WTC11 (cell line): ENCODE measurements around the gene LAMA3. TPM values are rescaled to one million over a fixed set of nuclear protein-coding genes. Genes with fewer than 3 reads are reported as not detected.

Experiments used
- ATAC-seq: fragments of 200-7000 bp; cut with Tn5 transposase; 2 replicates; pipeline ENCODE4 v1.10.0; 2021; ENCODE audit warnings: mild to moderate bottlenecking, moderate library complexity
- CTCF ChIA-PET: fragments of 300-600 bp; sonication (Branson Sonifier 250); formaldehyde crosslinking; loops from one replicate; lab custom pipeline; 2021; ENCODE audit warnings: antibody characterized with exemption; lab: Charles Lee
- POLR2A ChIA-PET: fragments of 350-600 bp; sonication (Branson Sonifier 250); formaldehyde crosslinking; loops from one replicate; lab custom pipeline; 2021; ENCODE audit warnings: antibody characterized with exemption; lab: Charles Lee
- DNase-seq: peaks from one replicate; pipeline ENCODE4 v3.0.0; 2021; ENCODE audit warnings: low spot score
- H3K27ac Mint-ChIP-seq: 2 replicates; pipeline ENCODE4 v1.8.0; 2021; ENCODE audit warnings: mixed read lengths
- H3K27me3 Mint-ChIP-seq: 2 replicates; pipeline ENCODE4 v1.8.0; 2021; ENCODE audit warnings: low read depth, mild to moderate bottlenecking, moderate library complexity, mixed read lengths
- H3K36me3 Mint-ChIP-seq: 2 replicates; pipeline ENCODE4 v1.8.0; 2021; ENCODE audit warnings: mixed read lengths
- H3K4me1 Mint-ChIP-seq: 2 replicates; pipeline ENCODE4 v1.8.0; 2022; ENCODE audit warnings: mixed read lengths
- H3K4me3 Mint-ChIP-seq: 2 replicates; pipeline ENCODE4 v1.8.0; 2021; ENCODE audit warnings: mild to moderate bottlenecking, moderate library complexity, mixed read lengths
- H3K9me3 Mint-ChIP-seq: 2 replicates; pipeline ENCODE4 v1.8.0; 2021; ENCODE audit warnings: mixed read lengths
- ESRRA ChIP-seq: sonication (generic); formaldehyde crosslinking; IDR thresholded peaks from 2 replicates; pipeline ENCODE4 v1.8.1; 2022; ENCODE audit warnings: mild to moderate bottlenecking, missing genetic modification reagents, borderline replicate concordance
- ETV6 ChIP-seq: sonication (generic); formaldehyde crosslinking; IDR thresholded peaks from 2 replicates; pipeline ENCODE4 v1.8.1; 2022; ENCODE audit warnings: mild to moderate bottlenecking, missing genetic modification reagents
- FOXP1 ChIP-seq: sonication (generic); formaldehyde crosslinking; IDR thresholded peaks from 2 replicates; pipeline ENCODE4 v1.8.0; 2022; ENCODE audit warnings: missing genetic modification reagents, mild to moderate bottlenecking, moderate library complexity, borderline replicate concordance
- MXD4 ChIP-seq: fragments of 250-450 bp; sonication (Bioruptor Pico); IDR thresholded peaks from 2 replicates; pipeline ENCODE4 v1.8.0; 2021; ENCODE audit warnings: mild to moderate bottlenecking, moderate library complexity, borderline replicate concordance
- MYBL2 ChIP-seq: sonication (generic); formaldehyde crosslinking; IDR thresholded peaks from 2 replicates; pipeline ENCODE4 v1.8.1; 2023; ENCODE audit warnings: mild to moderate bottlenecking, moderate library complexity, missing genetic modification reagents
- NFATC4 ChIP-seq: fragments of 250-450 bp; sonication (Bioruptor Pico); IDR thresholded peaks from 2 replicates; pipeline ENCODE4 v1.9.0; 2021; ENCODE audit warnings: mild to moderate bottlenecking
- ZNF232 ChIP-seq: sonication (generic); formaldehyde crosslinking; IDR thresholded peaks from 2 replicates; pipeline ENCODE4 v1.8.0; 2022; ENCODE audit warnings: mild to moderate bottlenecking, missing genetic modification reagents
- ZNF416 ChIP-seq: fragments of 250-450 bp; sonication (Bioruptor Pico); IDR thresholded peaks from 2 replicates; pipeline ENCODE4 v1.9.0; 2021; ENCODE audit warnings: mild to moderate bottlenecking, inconsistent platforms
- total RNA-seq: library from RNA; stranded (reverse); gene quantifications from 3 replicates; pipeline ENCODE4 v1.2.3, GENCODE V29; 2021
- TF ChIP-seq, protein P1 (sequence below): sonication (generic); formaldehyde crosslinking; IDR thresholded peaks from 2 replicates; pipeline ENCODE4 v1.8.1; 2022; ENCODE audit warnings: missing genetic modification reagents, borderline replicate concordance
- TF ChIP-seq, protein P2 (sequence below): sonication (generic); formaldehyde crosslinking; IDR thresholded peaks from 2 replicates; pipeline ENCODE4 v1.8.1; 2023; ENCODE audit warnings: mild to moderate bottlenecking, missing genetic modification reagents, moderate library complexity
- TF ChIP-seq, protein P3 (sequence below): fragments of 250-450 bp; sonication (Bioruptor Pico); IDR thresholded peaks from 2 replicates; pipeline ENCODE4 v2.1.2; 2022; ENCODE audit warnings: mild to moderate bottlenecking, moderate library complexity
- TF ChIP-seq, protein P4 (sequence below): sonication (generic); formaldehyde crosslinking; IDR thresholded peaks from 2 replicates; pipeline ENCODE4 v1.8.0; 2022; ENCODE audit warnings: missing genetic modification reagents
- TF ChIP-seq, protein P5 (sequence below): sonication (generic); formaldehyde crosslinking; IDR thresholded peaks from 2 replicates; pipeline ENCODE4 v1.8.0; 2022; ENCODE audit warnings: mild to moderate bottlenecking, missing genetic modification reagents
- TF ChIP-seq, protein P6 (sequence below): fragments of 250-450 bp; sonication (Bioruptor Pico); IDR thresholded peaks from 2 replicates; pipeline ENCODE4 v1.9.0; 2021; ENCODE audit warnings: mild to moderate bottlenecking
- TF ChIP-seq, protein P7 (sequence below): sonication (generic); formaldehyde crosslinking; IDR thresholded peaks from 2 replicates; pipeline ENCODE4 v1.8.1; 2022; ENCODE audit warnings: mild to moderate bottlenecking, missing genetic modification reagents, moderate library complexity, borderline replicate concordance

Gene LAMA3
- total RNA-seq, 1 experiment from 2014 or later, result 0.83 TPM

DNA sequence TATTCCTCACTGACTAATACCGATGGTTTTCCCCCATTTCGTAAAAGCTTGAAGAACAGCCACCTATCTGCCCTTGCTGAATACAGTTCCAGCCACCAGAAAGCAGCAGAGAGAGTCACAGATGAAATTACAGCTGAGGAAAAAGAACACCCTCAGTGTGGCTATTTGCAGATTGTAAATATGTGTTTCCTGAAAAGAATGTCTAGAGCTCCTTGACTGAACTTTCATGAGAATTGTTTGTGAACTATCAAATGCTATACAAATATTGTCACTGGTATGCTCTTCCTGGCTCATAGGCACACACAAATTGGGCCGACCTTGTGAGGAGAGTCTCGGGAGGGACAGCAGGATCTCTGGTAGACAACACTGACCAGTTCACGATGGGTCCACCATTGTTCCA, 267.2 kb downstream of the LAMA3 start:
- TF ChIP-seq, protein P1, sequence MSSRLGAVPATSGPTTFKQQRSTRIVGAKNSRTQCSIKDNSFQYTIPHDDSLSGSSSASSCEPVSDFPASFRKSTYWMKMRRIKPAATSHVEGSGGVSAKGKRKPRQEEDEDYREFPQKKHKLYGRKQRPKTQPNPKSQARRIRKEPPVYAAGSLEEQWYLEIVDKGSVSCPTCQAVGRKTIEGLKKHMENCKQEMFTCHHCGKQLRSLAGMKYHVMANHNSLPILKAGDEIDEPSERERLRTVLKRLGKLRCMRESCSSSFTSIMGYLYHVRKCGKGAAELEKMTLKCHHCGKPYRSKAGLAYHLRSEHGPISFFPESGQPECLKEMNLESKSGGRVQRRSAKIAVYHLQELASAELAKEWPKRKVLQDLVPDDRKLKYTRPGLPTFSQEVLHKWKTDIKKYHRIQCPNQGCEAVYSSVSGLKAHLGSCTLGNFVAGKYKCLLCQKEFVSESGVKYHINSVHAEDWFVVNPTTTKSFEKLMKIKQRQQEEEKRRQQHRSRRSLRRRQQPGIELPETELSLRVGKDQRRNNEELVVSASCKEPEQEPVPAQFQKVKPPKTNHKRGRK (CRISPR knock-in tag), result no peak
- TF ChIP-seq ZNF232 (CRISPR knock-in tag), result no peak
- TF ChIP-seq, protein P2, sequence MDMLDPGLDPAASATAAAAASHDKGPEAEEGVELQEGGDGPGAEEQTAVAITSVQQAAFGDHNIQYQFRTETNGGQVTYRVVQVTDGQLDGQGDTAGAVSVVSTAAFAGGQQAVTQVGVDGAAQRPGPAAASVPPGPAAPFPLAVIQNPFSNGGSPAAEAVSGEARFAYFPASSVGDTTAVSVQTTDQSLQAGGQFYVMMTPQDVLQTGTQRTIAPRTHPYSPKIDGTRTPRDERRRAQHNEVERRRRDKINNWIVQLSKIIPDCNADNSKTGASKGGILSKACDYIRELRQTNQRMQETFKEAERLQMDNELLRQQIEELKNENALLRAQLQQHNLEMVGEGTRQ (CRISPR knock-in tag), result no peak
- TF ChIP-seq MYBL2, result no peak
- TF ChIP-seq ETV6 (CRISPR knock-in tag), result no peak
- TF ChIP-seq, protein P3, sequence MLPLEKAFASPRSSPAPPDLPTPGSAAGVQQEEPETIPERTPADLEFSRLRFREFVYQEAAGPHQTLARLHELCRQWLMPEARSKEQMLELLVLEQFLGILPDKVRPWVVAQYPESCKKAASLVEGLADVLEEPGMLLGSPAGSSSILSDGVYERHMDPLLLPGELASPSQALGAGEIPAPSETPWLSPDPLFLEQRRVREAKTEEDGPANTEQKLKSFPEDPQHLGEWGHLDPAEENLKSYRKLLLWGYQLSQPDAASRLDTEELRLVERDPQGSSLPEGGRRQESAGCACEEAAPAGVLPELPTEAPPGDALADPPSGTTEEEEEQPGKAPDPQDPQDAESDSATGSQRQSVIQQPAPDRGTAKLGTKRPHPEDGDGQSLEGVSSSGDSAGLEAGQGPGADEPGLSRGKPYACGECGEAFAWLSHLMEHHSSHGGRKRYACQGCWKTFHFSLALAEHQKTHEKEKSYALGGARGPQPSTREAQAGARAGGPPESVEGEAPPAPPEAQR (CRISPR knock-in tag), result no peak
- no peak for TF ChIP-seq FOXP1 (CRISPR knock-in tag)
- TF ChIP-seq ESRRA, result no peak
- TF ChIP-seq, all 79 proteins: peak for 0
- ATAC-seq (no peak), DNase-seq (no peak)
- no peak overlapping the region for H3K27ac Mint-ChIP-seq
- ChIA-PET CTCF (no interaction called here), POLR2A (no interaction called here)
- peaks cover 29% of the 10 kb centered on the region for H3K4me1 Mint-ChIP-seq
- H3K9me3 Mint-ChIP-seq, result no peaks in the 10 kb centered on the region
- no peaks in the 10 kb centered on the region for H3K36me3 Mint-ChIP-seq
- no peaks in the 10 kb centered on the region for H3K27me3 Mint-ChIP-seq
- H3K4me3 Mint-ChIP-seq, result no peak overlapping the region

DNA sequence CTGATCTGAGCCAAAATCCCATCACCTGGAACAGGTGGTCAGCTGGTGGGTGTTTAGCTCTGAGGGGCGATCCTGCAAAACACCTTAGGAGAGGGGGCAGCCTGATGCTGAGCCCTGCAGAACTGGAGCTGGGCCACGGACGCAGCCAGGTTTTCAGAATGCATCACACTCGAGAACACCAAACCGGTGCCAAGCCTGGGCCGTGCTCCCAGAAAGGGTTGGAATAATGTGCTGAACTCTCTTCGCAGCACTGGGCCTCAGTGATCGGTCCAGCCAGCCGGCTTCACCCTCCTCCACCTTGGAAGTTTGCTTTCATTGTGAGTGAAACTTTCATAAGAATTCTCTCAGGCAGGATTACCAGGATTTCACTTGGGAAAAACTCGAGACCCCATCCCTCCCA, 268.8 kb downstream of the LAMA3 start:
- peak; percentile 18; the same call in 1 of the 2 replicates for ATAC-seq
- H3K9me3 Mint-ChIP-seq, result no peaks in the 10 kb centered on the region
- no peak overlapping the region for H3K4me3 Mint-ChIP-seq
- no peak overlapping the region for H3K27ac Mint-ChIP-seq
- H3K36me3 Mint-ChIP-seq, result no peaks in the 10 kb centered on the region
- TF ChIP-seq NFATC4 (CRISPR knock-in tag) (no peak), MXD4 (CRISPR knock-in tag) (no peak), ZNF416 (CRISPR knock-in tag) (no peak)
- TF ChIP-seq, protein P4, sequence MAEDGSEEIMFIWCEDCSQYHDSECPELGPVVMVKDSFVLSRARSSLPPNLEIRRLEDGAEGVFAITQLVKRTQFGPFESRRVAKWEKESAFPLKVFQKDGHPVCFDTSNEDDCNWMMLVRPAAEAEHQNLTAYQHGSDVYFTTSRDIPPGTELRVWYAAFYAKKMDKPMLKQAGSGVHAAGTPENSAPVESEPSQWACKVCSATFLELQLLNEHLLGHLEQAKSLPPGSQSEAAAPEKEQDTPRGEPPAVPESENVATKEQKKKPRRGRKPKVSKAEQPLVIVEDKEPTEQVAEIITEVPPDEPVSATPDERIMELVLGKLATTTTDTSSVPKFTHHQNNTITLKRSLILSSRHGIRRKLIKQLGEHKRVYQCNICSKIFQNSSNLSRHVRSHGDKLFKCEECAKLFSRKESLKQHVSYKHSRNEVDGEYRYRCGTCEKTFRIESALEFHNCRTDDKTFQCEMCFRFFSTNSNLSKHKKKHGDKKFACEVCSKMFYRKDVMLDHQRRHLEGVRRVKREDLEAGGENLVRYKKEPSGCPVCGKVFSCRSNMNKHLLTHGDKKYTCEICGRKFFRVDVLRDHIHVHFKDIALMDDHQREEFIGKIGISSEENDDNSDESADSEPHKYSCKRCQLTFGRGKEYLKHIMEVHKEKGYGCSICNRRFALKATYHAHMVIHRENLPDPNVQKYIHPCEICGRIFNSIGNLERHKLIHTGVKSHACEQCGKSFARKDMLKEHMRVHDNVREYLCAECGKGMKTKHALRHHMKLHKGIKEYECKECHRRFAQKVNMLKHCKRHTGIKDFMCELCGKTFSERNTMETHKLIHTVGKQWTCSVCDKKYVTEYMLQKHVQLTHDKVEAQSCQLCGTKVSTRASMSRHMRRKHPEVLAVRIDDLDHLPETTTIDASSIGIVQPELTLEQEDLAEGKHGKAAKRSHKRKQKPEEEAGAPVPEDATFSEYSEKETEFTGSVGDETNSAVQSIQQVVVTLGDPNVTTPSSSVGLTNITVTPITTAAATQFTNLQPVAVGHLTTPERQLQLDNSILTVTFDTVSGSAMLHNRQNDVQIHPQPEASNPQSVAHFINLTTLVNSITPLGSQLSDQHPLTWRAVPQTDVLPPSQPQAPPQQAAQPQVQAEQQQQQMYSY (CRISPR knock-in tag), result no peak
- TF ChIP-seq, protein P5, sequence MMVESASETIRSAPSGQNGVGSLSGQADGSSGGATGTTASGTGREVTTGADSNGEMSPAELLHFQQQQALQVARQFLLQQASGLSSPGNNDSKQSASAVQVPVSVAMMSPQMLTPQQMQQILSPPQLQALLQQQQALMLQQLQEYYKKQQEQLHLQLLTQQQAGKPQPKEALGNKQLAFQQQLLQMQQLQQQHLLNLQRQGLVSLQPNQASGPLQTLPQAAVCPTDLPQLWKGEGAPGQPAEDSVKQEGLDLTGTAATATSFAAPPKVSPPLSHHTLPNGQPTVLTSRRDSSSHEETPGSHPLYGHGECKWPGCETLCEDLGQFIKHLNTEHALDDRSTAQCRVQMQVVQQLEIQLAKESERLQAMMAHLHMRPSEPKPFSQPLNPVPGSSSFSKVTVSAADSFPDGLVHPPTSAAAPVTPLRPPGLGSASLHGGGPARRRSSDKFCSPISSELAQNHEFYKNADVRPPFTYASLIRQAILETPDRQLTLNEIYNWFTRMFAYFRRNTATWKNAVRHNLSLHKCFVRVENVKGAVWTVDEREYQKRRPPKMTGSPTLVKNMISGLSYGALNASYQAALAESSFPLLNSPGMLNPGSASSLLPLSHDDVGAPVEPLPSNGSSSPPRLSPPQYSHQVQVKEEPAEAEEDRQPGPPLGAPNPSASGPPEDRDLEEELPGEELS (CRISPR knock-in tag), result no peak
- TF ChIP-seq, protein P6, sequence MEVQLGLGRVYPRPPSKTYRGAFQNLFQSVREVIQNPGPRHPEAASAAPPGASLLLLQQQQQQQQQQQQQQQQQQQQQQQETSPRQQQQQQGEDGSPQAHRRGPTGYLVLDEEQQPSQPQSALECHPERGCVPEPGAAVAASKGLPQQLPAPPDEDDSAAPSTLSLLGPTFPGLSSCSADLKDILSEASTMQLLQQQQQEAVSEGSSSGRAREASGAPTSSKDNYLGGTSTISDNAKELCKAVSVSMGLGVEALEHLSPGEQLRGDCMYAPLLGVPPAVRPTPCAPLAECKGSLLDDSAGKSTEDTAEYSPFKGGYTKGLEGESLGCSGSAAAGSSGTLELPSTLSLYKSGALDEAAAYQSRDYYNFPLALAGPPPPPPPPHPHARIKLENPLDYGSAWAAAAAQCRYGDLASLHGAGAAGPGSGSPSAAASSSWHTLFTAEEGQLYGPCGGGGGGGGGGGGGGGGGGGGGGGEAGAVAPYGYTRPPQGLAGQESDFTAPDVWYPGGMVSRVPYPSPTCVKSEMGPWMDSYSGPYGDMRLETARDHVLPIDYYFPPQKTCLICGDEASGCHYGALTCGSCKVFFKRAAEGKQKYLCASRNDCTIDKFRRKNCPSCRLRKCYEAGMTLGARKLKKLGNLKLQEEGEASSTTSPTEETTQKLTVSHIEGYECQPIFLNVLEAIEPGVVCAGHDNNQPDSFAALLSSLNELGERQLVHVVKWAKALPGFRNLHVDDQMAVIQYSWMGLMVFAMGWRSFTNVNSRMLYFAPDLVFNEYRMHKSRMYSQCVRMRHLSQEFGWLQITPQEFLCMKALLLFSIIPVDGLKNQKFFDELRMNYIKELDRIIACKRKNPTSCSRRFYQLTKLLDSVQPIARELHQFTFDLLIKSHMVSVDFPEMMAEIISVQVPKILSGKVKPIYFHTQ (CRISPR knock-in tag), result no peak
- TF ChIP-seq, protein P7, sequence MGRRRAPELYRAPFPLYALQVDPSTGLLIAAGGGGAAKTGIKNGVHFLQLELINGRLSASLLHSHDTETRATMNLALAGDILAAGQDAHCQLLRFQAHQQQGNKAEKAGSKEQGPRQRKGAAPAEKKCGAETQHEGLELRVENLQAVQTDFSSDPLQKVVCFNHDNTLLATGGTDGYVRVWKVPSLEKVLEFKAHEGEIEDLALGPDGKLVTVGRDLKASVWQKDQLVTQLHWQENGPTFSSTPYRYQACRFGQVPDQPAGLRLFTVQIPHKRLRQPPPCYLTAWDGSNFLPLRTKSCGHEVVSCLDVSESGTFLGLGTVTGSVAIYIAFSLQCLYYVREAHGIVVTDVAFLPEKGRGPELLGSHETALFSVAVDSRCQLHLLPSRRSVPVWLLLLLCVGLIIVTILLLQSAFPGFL (CRISPR knock-in tag), result no peak
- ChIA-PET POLR2A (no interaction called here), CTCF (interaction anchor here (1.5 kb wide), 1 partner anchor 39 kb away, joined by 7 read pairs; no protein-coding TSS in a partner anchor)
- peaks cover 14% of the 10 kb centered on the region for H3K4me1 Mint-ChIP-seq
- H3K27me3 Mint-ChIP-seq, result no peaks in the 10 kb centered on the region
- no peak for DNase-seq
